Fibroblast of lung (primary cell): Measurements from ENCODE around the gene ZFPM1.

ENCODE experiments used
- CTCF ChIP-seq, 2 donors: IDR thresholded peaks in 1 of 2; conservative IDR thresholded peaks in 1 of 2; 1 replicate in 1 of 2; 2 replicates in 1 of 2; pipeline ENCODE4 v1.5.1; 2011 to 2012; ENCODE audit warnings: low read length in 2 of 2, control low read depth in 1 of 2, inconsistent platforms in 1 of 2, low read depth in 1 of 2, mild to moderate bottlenecking in 1 of 2
- EZH2 ChIP-seq: IDR thresholded peaks from 2 replicates; pipeline ENCODE4 v1.5.1; 2012; ENCODE audit warnings: low read length, control low read depth, mild to moderate bottlenecking; ENCODE audit errors: missing control alignments

GRCh38 chr16:88473666-88474534 lies 20.8 kb downstream of the ZFPM1 start:
- no peak for TF ChIP-seq CTCF (conservative IDR thresholded peaks at IDR 0.05 in 1 of 2, IDR thresholded peaks at IDR 0.05 in 1 of 2; ENCODE audit: low read depth in 1 of 2, low read length in 2 of 2)
- TF ChIP-seq EZH2: no peak
